CD4-positive, CD25-positive, alpha-beta regulatory T cell (primary cell): ENCODE measurements around the gene KLHL30. TPM values are rescaled to one million over a fixed set of nuclear protein-coding genes. Genes with fewer than 3 reads are reported as not detected.

Source experiments
- ATAC-seq, 2 donors: fragments of 150-1000 bp; cut with Tn5 transposase; one replicate each; pipeline ENCODE4 v1.10.0; 2021; ENCODE audit warnings: low read depth in 2 of 2, moderate number of reproducible peaks in 2 of 2, moderate library complexity in 1 of 2
- DNase-seq, 3 donors: peaks; one replicate each; pipeline versions ENCODE4 v3.0.0 to v3.0.0-alpha.2; 2012 to 2022; ENCODE audit warnings: mixed read lengths in 1 of 3
- H3K27ac ChIP-seq: one replicate; pipeline ENCODE4 v1.7.0; 2013; ENCODE audit warnings: mild to moderate bottlenecking, low read length; ENCODE audit not compliant: insufficient read depth, poor library complexity, severe bottlenecking
- H3K27me3 ChIP-seq: one replicate; pipeline ENCODE4 v1.7.0; 2013; ENCODE audit warnings: low read length; ENCODE audit not compliant: control insufficient read depth, insufficient read depth
- H3K36me3 ChIP-seq: one replicate; pipeline ENCODE4 v1.7.0; 2013; ENCODE audit warnings: mild to moderate bottlenecking, low read length, moderate library complexity; ENCODE audit not compliant: control insufficient read depth, insufficient read depth
- H3K4me1 ChIP-seq: 2 replicates; pipeline ENCODE4 v1.7.0; 2013; ENCODE audit warnings: mild to moderate bottlenecking, low read length; ENCODE audit not compliant: insufficient read depth, control insufficient read depth, poor library complexity, severe bottlenecking
- H3K4me3 ChIP-seq: one replicate; pipeline ENCODE4 v1.7.0; 2013; ENCODE audit warnings: low read depth, mild to moderate bottlenecking, low read length, moderate library complexity
- H3K9me3 ChIP-seq, 2 experiments: 1 replicate in 1 of 2; 2 replicates in 1 of 2; pipeline ENCODE4 v1.7.0; 2013; ENCODE audit warnings: low read length in 2 of 2, mild to moderate bottlenecking in 1 of 2, moderate library complexity in 1 of 2; ENCODE audit not compliant: control insufficient read depth in 2 of 2
- H3K27ac Mint-ChIP-seq, 3 donors: one replicate each; pipeline ENCODE4 v1.8.0; 2020 to 2022; ENCODE audit warnings: mild to moderate bottlenecking in 3 of 3, mixed read lengths in 3 of 3, moderate library complexity in 2 of 3
- H3K27me3 Mint-ChIP-seq: one replicate; pipeline ENCODE4 v1.8.0; 2022; ENCODE audit warnings: mild to moderate bottlenecking, mixed read lengths
- H3K36me3 Mint-ChIP-seq: one replicate; pipeline ENCODE4 v1.8.0; 2020; ENCODE audit warnings: mixed read lengths
- H3K4me1 Mint-ChIP-seq, 4 donors: one replicate each; pipeline ENCODE4 v1.8.0; 2020 to 2022; ENCODE audit warnings: mixed read lengths in 4 of 4, mild to moderate bottlenecking in 1 of 4
- H3K4me3 Mint-ChIP-seq, 4 donors: one replicate each; pipeline ENCODE4 v1.8.0; 2020 to 2022; ENCODE audit warnings: mild to moderate bottlenecking in 4 of 4, mixed read lengths in 4 of 4, moderate library complexity in 3 of 4
- H3K9me3 Mint-ChIP-seq, 7 donors: one replicate each; pipeline ENCODE4 v1.8.0; 2020 to 2022; ENCODE audit warnings: mixed read lengths in 7 of 7, mild to moderate bottlenecking in 3 of 7, moderate library complexity in 2 of 7
- polyA plus RNA-seq, 4 donors: library from polyadenylated mRNA; unstranded; fragments of 300-500 nt; fragmentation: Illumina TruSeq; gene quantifications; one replicate each; pipeline ENCODE4 v1.2.3, GENCODE V29; 2021
- total RNA-seq: library from RNA; stranded (reverse); gene quantifications from one replicate; pipeline ENCODE4 v1.2.3, GENCODE V29; 2022

The KLHL30 gene
- total and polyA plus RNA-seq, 5 donors from 2014 or later: not detected

DNA sequence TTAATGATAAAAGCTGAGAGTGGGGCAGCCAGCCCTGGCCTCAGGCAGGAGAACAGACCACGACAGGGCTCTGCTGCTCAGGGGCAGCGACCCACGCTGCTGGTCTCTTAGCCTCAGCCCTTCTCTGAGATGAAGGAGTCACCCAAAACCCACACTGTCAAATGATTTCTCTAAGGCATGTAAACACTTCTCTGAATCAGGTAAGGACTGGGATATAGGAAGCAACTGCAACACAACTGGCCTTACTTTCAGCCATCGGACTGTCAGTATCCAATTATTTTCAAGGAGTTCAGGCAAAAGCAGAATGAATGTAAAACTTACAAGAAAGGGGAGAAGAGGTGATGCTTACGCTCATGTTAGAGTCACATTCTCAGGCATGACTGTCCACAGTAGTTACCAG is 42.1 kb downstream of the KLHL30 start:
- H3K4me3 ChIP-seq: no peak overlapping the region
- H3K9me3 Mint-ChIP-seq: no peaks in the 10 kb centered on the region
- DNase-seq (no peak), ATAC-seq (no peak)
- no peak overlapping the region for H3K4me3 Mint-ChIP-seq
- peak overlapping the region in 1 of 3 donors; percentile 41 for H3K27ac Mint-ChIP-seq
- no peaks in the 10 kb centered on the region for H3K27me3 Mint-ChIP-seq
- peaks cover 0 to 6% (median 0%) of the 10 kb centered on the region in 4 donors for H3K4me1 Mint-ChIP-seq
- H3K27ac ChIP-seq: no peak overlapping the region
- no peaks in the 10 kb centered on the region for H3K9me3 ChIP-seq
- peaks cover 91% of the 10 kb centered on the region for H3K36me3 ChIP-seq
- H3K27me3 ChIP-seq: no peaks in the 10 kb centered on the region
- no peaks in the 10 kb centered on the region for H3K4me1 ChIP-seq
- H3K36me3 Mint-ChIP-seq: peaks cover 59% of the 10 kb centered on the region

GRCh38 chr2:238182362-238182761 is 43.9 kb downstream of the KLHL30 start:
- Mint-ChIP-seq H3K27ac (peak overlapping the region in 1 of 3 donors; percentile 24), H3K36me3 (peaks cover 68% of the 10 kb centered on the region)
- no peak for ATAC-seq

GRCh38 chr2:238183821-238184220 is 45.4 kb downstream of the KLHL30 start:
- peaks cover 76% of the 10 kb centered on the region for H3K36me3 Mint-ChIP-seq
- no peak overlapping the region for H3K27ac ChIP-seq

More at GRCh38 chr2:238182362-238182761, 43.9 kb downstream of the KLHL30 start:
- Mint-ChIP-seq H3K27me3 (no peaks in the 10 kb centered on the region), H3K4me3 (no peak overlapping the region), H3K4me1 (peaks cover 0 to 2% (median 0%) of the 10 kb centered on the region in 4 donors), H3K9me3 (no peaks in the 10 kb centered on the region)
- no peak overlapping the region for H3K4me3 ChIP-seq
- peaks cover 97% of the 10 kb centered on the region for H3K36me3 ChIP-seq
- H3K4me1 ChIP-seq: no peaks in the 10 kb centered on the region
- H3K27me3 ChIP-seq: no peaks in the 10 kb centered on the region
- no peaks in the 10 kb centered on the region for H3K9me3 ChIP-seq
- no peak overlapping the region for H3K27ac ChIP-seq
- DNase-seq: no peak

GRCh38 chr2:238187618-238188548 is 49.4 kb downstream of the KLHL30 start:
- Histone ChIP-seq H3K27ac (no peak overlapping the region), H3K9me3 (no peaks in the 10 kb centered on the region), H3K4me3 (no peak overlapping the region), H3K4me1 (no peaks in the 10 kb centered on the region), H3K36me3 (peaks cover 84% of the 10 kb centered on the region), H3K27me3 (no peaks in the 10 kb centered on the region)
- DNase-seq: no peak
- Mint-ChIP-seq H3K27me3 (no peaks in the 10 kb centered on the region), H3K9me3 (no peaks in the 10 kb centered on the region), H3K36me3 (peaks cover 65% of the 10 kb centered on the region), H3K4me3 (no peak overlapping the region), H3K4me1 (peaks cover 0 to 4% (median 1%) of the 10 kb centered on the region in 4 donors), H3K27ac (no peak overlapping the region)
- ATAC-seq: no peak

More at GRCh38 chr2:238183821-238184220, 45.4 kb downstream of the KLHL30 start:
- ATAC-seq: no peak
- Histone ChIP-seq H3K4me3 (no peak overlapping the region), H3K4me1 (no peaks in the 10 kb centered on the region), H3K9me3 (no peaks in the 10 kb centered on the region), H3K27me3 (no peaks in the 10 kb centered on the region), H3K36me3 (peaks cover 97% of the 10 kb centered on the region)
- Mint-ChIP-seq H3K9me3 (no peaks in the 10 kb centered on the region), H3K4me1 (peaks cover 0 to 2% (median 0%) of the 10 kb centered on the region in 4 donors), H3K27me3 (no peaks in the 10 kb centered on the region), H3K4me3 (no peak overlapping the region), H3K27ac (no peak overlapping the region)
- DNase-seq: no peak

- Mint-ChIP-seq H3K27ac (no peak overlapping the region), H3K4me3 (no peak overlapping the region), H3K9me3 (no peaks in the 10 kb centered on the region), H3K4me1 (peaks cover 0 to 14% (median 2%) of the 10 kb centered on the region in 4 donors), H3K36me3 (peaks cover 57% of the 10 kb centered on the region), H3K27me3 (no peaks in the 10 kb centered on the region)
- H3K27ac ChIP-seq: no peak overlapping the region
- no peaks in the 10 kb centered on the region for H3K27me3 ChIP-seq
- DNase-seq (no peak), ATAC-seq (no peak)
- peaks cover 76% of the 10 kb centered on the region for H3K36me3 ChIP-seq
- no peaks in the 10 kb centered on the region for H3K4me1 ChIP-seq
- H3K9me3 ChIP-seq: no peaks in the 10 kb centered on the region
- no peak overlapping the region for H3K4me3 ChIP-seq
Observed at GRCh38 chr2:238190445-238190844, 52.0 kb downstream of the KLHL30 start.

Other genes with a start within 250 kb of the KLHL30 start
- gene UBE2F, start 171.7 kb upstream of the KLHL30 start, total RNA-seq: 44.3 TPM
- 100 to 1,000 TPM in 3 of 4 donors, 10 to 100 TPM in 1; 75.2 to 137 (median 120) TPM for gene UBE2F, start 171.7 kb upstream of the KLHL30 start, polyA plus RNA-seq
- gene SCLY, start 77.7 kb upstream of the KLHL30 start, total RNA-seq: 16.0 TPM
- 10 to 100 TPM; 10.3 to 17.8 (median 13.5) TPM for gene SCLY, start 77.7 kb upstream of the KLHL30 start, polyA plus RNA-seq
- gene ESPNL, start 38.3 kb upstream of the KLHL30 start, total RNA-seq: not detected
- gene ESPNL, start 38.3 kb upstream of the KLHL30 start, polyA plus RNA-seq: not detected
- gene ERFE, start 20.3 kb downstream of the KLHL30 start, total RNA-seq: not detected
- under 1 TPM in 1 of 4 donors, not detected in 3; 0.29 TPM for gene ERFE, start 20.3 kb downstream of the KLHL30 start, polyA plus RNA-seq
- gene ILKAP, start 65.0 kb downstream of the KLHL30 start, total RNA-seq: 122 TPM
- gene ILKAP, start 65.0 kb downstream of the KLHL30 start, polyA plus RNA-seq: 10 to 100 TPM; 39.7 to 52.4 (median 49.2) TPM
- gene HES6, start 101.4 kb downstream of the KLHL30 start, total RNA-seq: 1.5 TPM
- gene HES6, start 101.4 kb downstream of the KLHL30 start, polyA plus RNA-seq: 1 to 10 TPM; 2.1 to 3.9 (median 2.5) TPM
- gene PER2, start 149.9 kb downstream of the KLHL30 start, total RNA-seq: 29.7 TPM
- 1 to 10 TPM; 1.8 to 5.0 (median 3.3) TPM for gene PER2, start 149.9 kb downstream of the KLHL30 start, polyA plus RNA-seq
- gene TRAF3IP1, start 181.8 kb downstream of the KLHL30 start, total RNA-seq: 9.9 TPM
- gene TRAF3IP1, start 181.8 kb downstream of the KLHL30 start, polyA plus RNA-seq: 1 to 10 TPM; 3.1 to 3.8 (median 3.4) TPM